Activated CD8-positive, alpha-beta memory T cell treated with anti-CD3 and anti-CD28 coated beads for 24 hours (primary cell): ENCODE measurements around the gene ZNF408.

Source experiments
- DNase-seq: peaks from one replicate; pipeline ENCODE4 v3.0.0-alpha.2; 2020

Gene ZNF408

DNA sequence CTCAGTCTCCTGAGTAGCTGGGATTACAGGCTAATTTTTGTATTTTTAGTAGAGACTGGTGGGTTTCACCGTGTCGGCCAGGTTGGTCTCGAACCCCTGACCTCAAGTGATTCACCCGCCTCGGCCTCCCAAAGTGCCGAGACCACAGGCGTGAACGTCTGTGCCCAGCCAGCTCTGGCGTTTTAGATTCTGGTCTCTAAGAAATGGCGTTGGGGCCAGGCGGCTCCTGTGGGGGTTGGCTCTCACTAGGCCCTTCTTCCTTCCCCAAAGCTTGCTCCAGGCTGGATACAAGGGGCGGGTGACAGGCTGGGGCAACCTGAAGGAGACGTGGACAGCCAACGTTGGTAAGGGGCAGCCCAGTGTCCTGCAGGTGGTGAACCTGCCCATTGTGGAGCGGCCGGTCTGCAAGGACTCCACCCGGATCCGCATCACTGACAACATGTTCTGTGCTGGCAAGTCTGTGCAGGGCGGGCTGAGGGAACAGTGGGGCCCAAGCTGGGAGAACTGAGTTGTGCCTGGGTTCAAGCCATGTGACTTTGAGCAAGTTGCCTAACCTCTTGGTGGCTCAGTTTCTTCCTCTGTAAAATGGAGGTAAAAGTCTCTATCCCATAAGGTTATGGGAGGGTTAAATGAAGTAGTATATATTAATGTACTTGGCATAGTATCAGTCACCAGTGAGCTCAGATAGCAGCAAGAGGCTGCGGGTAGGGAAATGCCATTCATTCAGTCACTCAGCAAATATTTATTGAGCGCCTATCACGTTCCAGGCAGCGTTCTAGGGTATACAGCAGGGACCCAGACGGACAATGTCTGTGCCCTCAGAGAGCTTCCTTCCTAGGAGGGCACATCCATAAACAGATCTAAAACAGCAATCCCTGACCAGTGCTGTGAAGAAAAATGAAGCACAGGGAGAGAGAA is 28.5 kb downstream of the ZNF408 start:
- no peak for DNase-seq

DNA sequence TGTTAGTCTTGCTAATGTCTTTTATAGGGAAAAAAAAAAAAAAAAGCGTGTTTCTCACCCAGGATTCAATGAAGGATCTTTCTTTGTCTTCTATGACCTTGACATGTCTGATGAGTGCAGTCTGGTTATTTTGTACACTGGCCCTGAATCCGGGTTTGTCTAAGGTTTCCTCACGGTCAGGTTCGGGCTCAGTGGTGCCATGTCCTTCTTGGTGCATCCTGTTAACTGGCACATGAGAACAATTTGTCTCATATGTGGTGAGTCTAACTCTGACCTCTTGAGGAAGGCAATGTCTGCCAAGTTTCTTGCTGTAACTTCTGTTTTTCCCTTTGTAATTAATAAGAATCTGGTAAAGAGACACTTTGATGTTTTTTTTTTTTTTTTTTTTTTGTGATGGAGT is 30.7 kb downstream of the ZNF408 start:
- DNase-seq = no peak

DNA sequence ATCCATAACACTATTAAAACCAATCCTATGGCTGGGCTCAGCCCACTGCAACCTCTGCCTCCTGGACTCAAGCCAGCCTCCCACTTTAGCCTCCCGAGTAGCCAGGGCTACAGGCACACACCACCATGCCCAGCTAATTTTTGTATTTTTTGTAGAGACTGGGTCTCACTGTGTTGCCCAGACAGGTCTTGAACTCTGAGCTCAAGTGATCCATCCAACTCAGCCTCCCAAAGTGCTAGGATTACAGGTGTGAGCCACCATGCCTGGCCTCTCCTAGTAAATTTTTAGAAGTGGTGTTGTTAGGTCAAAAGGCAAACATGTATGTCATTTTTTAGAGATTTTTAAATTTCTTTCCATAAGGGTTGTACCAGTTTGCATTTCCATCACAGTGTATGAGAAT is 32.4 kb downstream of the ZNF408 start:
- no peak for DNase-seq

DNA sequence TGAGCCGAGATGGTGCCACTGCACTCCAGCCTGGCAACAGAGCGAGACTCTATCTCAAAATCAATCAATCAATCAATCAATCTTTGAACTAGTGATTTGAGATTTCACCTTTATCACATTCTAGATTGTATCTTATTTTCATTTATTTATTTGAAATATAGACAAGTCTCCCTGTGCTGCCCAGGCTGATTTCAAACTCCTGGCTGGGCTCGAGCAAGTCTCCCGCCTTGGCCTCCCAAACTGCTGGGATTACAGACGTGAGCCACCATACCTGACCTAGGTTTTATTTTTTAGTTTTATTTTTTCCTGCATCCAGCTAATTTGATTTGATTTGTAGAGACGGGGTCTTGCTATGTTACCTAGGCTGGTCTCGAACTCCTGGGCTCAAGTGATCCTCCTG is 35.3 kb downstream of the ZNF408 start:
- DNase-seq = no peak

DNA sequence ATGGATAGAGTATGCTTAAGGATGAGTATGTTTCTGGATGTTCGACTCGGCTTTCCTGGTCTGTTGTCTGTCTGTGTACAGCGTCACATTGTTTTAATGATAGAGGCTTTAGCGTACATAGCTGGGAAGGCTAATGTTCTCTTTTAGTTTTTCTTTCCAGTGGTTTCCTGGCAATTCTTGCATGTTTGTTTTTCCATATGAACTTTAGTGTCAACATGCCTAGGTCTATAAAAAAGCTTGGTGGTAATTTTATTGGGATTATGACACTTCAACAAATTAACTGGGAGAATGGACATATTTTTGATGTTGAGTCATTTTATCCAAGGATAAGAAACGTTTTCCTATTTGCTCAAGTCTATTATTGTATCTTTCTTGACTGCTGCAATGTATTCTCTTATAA is 35.8 kb downstream of the ZNF408 start:
- no peak for DNase-seq

DNA sequence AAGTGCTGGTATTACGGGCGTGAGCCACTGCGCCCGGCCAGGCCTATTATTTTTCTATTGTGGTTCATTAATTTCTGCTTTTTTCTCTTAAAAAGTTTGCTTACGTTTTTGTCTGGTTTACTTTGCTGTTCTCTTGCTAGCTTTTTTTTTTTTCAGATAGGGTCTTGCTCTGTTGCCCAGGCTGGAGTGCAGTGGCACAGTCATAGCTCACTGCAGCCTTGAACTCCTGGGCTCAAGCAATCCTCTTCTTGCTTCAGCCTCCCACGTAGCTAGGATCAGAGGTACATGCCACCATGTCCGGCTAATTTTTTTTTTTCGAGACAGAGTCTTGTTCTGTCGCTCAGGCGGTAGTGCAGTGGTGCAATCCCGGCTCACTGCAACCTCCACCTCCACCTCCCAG is 36.9 kb downstream of the ZNF408 start:
- no peak for DNase-seq

DNA sequence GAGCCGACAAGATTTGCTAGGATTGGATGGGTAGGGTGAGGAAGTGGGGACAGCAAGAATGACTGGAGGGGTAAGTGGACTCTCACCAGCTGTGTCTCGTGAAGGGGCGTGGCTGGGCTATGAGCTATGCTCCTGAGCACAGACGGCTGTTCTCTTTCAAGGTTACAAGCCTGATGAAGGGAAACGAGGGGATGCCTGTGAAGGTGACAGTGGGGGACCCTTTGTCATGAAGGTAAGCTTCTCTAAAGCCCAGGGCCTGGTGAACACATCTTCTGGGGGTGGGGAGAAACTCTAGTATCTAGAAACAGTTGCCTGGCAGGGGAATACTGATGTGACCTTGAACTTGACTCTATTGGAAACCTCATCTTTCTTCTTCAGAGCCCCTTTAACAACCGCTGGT is 38.1 kb downstream of the ZNF408 start:
- DNase-seq = no peak

DNA sequence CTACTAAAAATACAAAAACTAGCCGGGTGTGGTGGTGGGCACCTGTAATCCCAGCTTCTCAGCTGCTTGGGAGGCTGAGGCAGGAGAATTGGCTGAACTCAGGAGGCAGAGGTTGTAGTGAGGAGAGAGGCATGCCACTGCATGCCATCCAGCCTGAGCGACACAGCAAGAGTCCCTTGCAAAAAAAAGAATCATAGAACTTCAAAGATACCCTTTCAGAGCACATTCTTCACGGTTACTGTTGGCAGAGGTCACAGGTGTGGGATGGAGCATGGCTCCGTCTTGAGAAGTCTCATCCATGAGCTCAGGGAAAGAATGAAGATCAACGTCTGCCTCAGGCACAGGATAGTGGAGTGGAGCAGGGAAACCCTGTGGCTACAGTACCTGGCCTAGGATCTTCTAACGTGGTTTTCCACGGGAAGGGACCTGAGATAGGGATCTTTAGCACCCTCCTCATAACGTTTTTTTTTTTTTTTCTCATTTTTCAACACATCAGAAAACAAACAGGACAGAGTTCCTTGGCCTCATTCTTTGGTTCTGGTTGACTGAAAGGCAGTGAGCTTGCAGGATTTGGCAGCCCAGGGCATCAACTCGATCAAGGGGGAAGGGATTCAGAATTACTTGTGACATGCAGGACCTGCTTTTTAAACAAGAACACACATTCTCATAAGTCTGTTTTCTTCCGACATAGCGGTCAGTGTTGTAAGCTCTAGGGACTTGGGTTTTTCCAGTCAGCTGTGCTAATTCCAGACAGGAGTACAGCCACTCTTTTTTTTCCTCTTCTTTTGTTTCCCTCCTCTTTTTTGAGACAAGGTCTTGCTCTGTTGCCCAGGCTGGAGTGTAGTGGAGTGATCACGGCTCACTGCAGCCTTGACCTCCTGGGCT is 41.0 kb downstream of the ZNF408 start:
- no peak for DNase-seq

DNA sequence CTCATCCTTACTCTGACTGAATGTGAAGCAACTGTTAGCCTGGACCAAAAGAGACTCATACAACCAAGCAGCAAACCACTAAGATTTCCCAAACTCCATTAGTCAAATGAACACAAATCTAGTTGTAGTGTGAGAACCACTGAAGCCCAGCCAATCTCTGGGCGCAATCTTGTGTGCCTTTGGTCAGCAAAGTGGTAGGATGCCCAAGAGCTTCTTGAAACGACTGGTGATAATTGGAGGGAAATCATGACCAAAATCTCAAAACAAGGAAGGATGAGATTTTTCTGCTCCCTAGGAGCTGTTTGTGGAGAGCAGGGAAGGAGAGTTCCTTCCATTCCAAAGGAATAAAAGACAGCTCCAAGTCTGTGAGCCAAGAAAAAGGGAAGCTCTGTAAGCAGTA is 42.2 kb downstream of the ZNF408 start:
- no peak for DNase-seq

DNA sequence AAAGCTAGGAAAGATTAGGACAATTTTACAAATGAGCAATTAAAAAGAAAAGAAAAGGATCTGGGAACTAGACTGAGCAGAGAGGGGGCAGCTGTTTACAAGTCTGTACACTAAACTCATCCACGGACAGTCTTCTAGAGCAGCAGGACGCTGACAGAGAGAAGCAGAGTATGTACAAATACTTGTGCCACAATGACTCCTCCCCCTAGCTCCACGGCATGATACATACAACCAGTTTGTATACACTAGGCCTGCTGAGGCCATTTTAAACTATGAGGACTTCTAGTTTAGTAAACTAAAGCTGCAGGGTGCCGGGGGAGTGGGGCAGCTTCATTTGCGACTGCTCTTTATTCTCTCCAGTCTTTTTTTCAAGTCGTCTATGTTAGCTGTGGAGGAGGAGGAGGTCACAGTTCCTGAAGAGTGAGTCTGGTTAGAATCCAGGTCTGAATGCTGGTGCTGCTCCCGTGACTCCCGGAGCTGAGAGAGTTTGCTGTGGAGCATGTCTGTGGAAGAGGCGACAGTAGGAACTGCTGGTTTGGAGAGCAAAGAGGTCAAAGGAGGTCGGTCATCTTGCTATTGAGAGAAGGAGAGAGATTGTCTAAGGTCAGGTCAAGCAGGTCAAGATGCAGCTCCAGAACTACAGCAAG is 43.0 kb downstream of the ZNF408 start:
- no peak for DNase-seq

DNA sequence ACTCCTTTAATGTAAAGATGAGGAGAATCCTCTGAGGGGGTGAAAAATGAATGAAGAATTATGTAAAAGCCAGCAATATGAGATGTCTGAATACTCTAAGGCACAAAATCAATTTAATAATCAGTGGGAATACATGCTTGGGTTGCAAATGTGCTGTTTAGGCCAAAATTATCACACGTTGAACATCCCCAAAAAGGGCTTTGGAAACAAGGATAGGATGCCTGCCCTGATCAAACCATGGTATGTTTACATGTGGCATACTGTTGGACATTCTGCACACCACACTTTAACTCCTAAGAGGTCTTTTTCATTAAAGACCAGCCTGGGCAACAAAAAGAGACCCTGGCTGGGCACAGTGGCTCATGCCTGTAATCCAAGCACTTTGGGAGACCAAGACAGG is 44.5 kb downstream of the ZNF408 start:
- no peak for DNase-seq

DNA sequence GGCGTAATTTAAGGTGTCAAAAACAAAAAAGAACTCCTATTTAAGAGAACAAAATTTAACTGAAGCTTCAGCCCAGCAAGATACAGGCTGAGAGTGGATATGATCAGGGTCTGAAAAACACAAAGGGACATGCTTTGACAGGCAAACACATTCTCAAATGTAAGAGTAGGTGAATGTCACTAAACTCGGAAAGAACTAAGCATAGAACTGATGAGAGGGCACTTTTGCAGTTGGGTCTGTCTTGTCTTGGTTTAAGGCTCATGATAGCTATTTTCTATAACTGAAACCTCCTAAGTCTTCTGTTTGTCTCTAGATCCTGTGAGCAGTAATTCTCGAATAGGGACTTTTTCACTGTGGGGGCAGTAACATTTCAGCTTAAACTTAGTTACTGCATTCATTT is 45.2 kb downstream of the ZNF408 start:
- DNase-seq = no peak

DNA sequence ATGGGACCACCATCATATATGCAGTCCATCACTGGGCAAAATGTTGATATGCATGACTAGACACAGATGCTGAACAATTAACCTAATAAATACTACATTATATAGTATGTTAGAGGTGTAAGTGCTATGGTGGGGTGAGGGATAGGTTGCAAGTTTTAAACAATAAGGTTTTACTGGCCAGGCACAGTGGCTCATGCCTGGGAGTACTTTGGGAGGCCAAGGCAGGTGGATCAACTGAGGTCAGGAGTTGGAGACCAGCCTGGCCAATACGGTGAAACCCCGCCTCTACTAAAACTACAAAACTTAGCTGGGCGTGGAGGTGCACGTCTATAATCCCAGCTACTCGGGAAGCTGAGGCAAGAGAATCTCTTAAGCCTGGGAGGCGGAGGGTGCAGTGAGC is 46.3 kb downstream of the ZNF408 start:
- no peak for DNase-seq
